ENCODE results near the gene HNRNPA1L2.
"Not testable (repeated sequence)": the region's sequence is repeated elsewhere in the genome, so short reads cannot be mapped to it uniquely, and the experiment has no call there.

HNRNPA1L2 gene

GRCh38 chr13:52664272-52664671 is 22.0 kb downstream of the HNRNPA1L2 start:
- H3K4me3 ChIP-seq (ENCODE audit: low read length): no peak overlapping the region
- no peak for TF ChIP-seq CTCF (conservative IDR thresholded peaks at IDR 0.05; ENCODE audit: low read length)
- no peak for DNase-seq (ENCODE audit: low read depth)

GRCh38 chr13:52665325-52665724 is 23.1 kb downstream of the HNRNPA1L2 start:
- H3K4me3 ChIP-seq (ENCODE audit: low read length): no peak overlapping the region
- peak; percentile 61 for TF ChIP-seq CTCF (conservative IDR thresholded peaks at IDR 0.05; ENCODE audit: low read length)
- DNase-seq (ENCODE audit: low read depth): peak; percentile 38

GRCh38 chr13:52669677-52670076 is 27.4 kb downstream of the HNRNPA1L2 start:
- H3K4me3 ChIP-seq (ENCODE audit: low read length): no peak overlapping the region
- no peak for TF ChIP-seq CTCF (conservative IDR thresholded peaks at IDR 0.05; ENCODE audit: low read length)
- DNase-seq (ENCODE audit: low read depth): no peak

GRCh38 chr13:52670726-52671125 is 28.5 kb downstream of the HNRNPA1L2 start:
- H3K4me3 ChIP-seq (ENCODE audit: low read length): no peak overlapping the region
- no peak for DNase-seq (ENCODE audit: low read depth)
- TF ChIP-seq CTCF (conservative IDR thresholded peaks at IDR 0.05; ENCODE audit: low read length): no peak

- H3K4me3 ChIP-seq (ENCODE audit: low read length): no peak overlapping the region
- TF ChIP-seq CTCF (conservative IDR thresholded peaks at IDR 0.05; ENCODE audit: low read length): no peak
- no peak for DNase-seq (ENCODE audit: low read depth)
Observed at GRCh38 chr13:52673465-52673864, 31.2 kb downstream of the HNRNPA1L2 start.

GRCh38 chr13:52677823-52678222 is 35.6 kb downstream of the HNRNPA1L2 start:
- no peak overlapping the region for H3K4me3 ChIP-seq (ENCODE audit: low read length)
- no peak for TF ChIP-seq CTCF (conservative IDR thresholded peaks at IDR 0.05; ENCODE audit: low read length)

GRCh38 chr13:52685806-52686205 is 43.6 kb downstream of the HNRNPA1L2 start:
- not testable (repeated sequence) for H3K4me3 ChIP-seq (ENCODE audit: low read length); DNase-seq (ENCODE audit: low read depth)

More at GRCh38 chr13:52677823-52678222, 35.6 kb downstream of the HNRNPA1L2 start:
- no peak for DNase-seq (ENCODE audit: low read depth)

- no peak overlapping the region for H3K4me3 ChIP-seq (ENCODE audit: low read length)
- no peak for TF ChIP-seq CTCF (conservative IDR thresholded peaks at IDR 0.05; ENCODE audit: low read length)
- DNase-seq (ENCODE audit: low read depth): no peak
Observed at GRCh38 chr13:52686376-52686775, 44.1 kb downstream of the HNRNPA1L2 start.

All from AG10803 (cell line).